HepG2 (cell line): ENCODE results near the gene ALDH3B2. TPM values are rescaled to one million over a fixed set of nuclear protein-coding genes. Genes with fewer than 3 reads are reported as not detected.

Source experiments
- ETS1 ChIP-seq: sonication (generic); formaldehyde crosslinking; IDR thresholded peaks from 2 replicates; pipeline ENCODE4 v1.4.0; 2020; ENCODE audit warnings: missing genetic modification reagents
- HNF1A ChIP-seq, 2 experiments: sonication (generic) in 1 of 2; formaldehyde crosslinking in 1 of 2; IDR thresholded peaks; 2 replicates each; pipeline versions ENCODE4 v1.4.0 to v1.6.1; 2016 to 2020; ENCODE audit warnings: borderline replicate concordance in 1 of 2, low read depth in 1 of 2, mild to moderate bottlenecking in 1 of 2, missing genetic modification reagents in 1 of 2
- ISL2 ChIP-seq: sonication (generic); formaldehyde crosslinking; IDR thresholded peaks from 2 replicates; pipeline ENCODE4 v1.5.0; 2020; ENCODE audit warnings: missing genetic modification reagents
- LCORL ChIP-seq, 2 experiments: fragments of 450-650 bp in 1 of 2; sonication (generic) in 1 of 2; formaldehyde crosslinking in 1 of 2; IDR thresholded peaks; 2 replicates each; pipeline versions ENCODE4 v1.5.0 to v1.6.1; 2017 to 2020; ENCODE audit warnings: antibody characterized with exemption in 1 of 2, missing genetic modification reagents in 1 of 2
- MEIS2 ChIP-seq: sonication (generic); formaldehyde crosslinking; IDR thresholded peaks from 2 replicates; pipeline ENCODE4 v1.9.0; 2021; ENCODE audit warnings: mild to moderate bottlenecking, missing genetic modification reagents
- MYC ChIP-seq: sonication (generic); formaldehyde crosslinking; IDR thresholded peaks from 2 replicates; pipeline ENCODE4 v1.9.0; 2021; ENCODE audit warnings: missing genetic modification reagents, borderline replicate concordance
- POGK ChIP-seq: sonication (generic); formaldehyde crosslinking; conservative IDR thresholded peaks from 2 replicates; pipeline ENCODE4 v1.8.0; 2022; ENCODE audit warnings: mild to moderate bottlenecking, moderate library complexity, missing genetic modification reagents
- THAP9 ChIP-seq: sonication (generic); formaldehyde crosslinking; IDR thresholded peaks from 2 replicates; pipeline ENCODE4; 2020; ENCODE audit warnings: missing genetic modification reagents, mild to moderate bottlenecking, borderline replicate concordance
- UBTF ChIP-seq: sonication (generic); formaldehyde crosslinking; IDR thresholded peaks from 2 replicates; pipeline ENCODE4 v1.4.0; 2020; ENCODE audit warnings: mild to moderate bottlenecking, missing genetic modification reagents
- ZNF124 ChIP-seq: sonication (generic); formaldehyde crosslinking; IDR thresholded peaks from 2 replicates; pipeline ENCODE4 v1.4.0; 2020; ENCODE audit warnings: missing genetic modification reagents
- ZNF414 ChIP-seq: sonication (generic); formaldehyde crosslinking; IDR thresholded peaks from 2 replicates; pipeline ENCODE4 v1.5.0; 2020; ENCODE audit warnings: missing genetic modification reagents
- ZNF543 ChIP-seq: sonication (generic); formaldehyde crosslinking; IDR thresholded peaks from 2 replicates; pipeline ENCODE4 v1.4.0; 2020; ENCODE audit warnings: mild to moderate bottlenecking, missing genetic modification reagents
- polyA plus RNA-seq, 8 experiments: library from polyadenylated mRNA; depleted of rRNA in 3 of 8; stranded (reverse) in 7 of 8; unstranded in 1 of 8; fragments of >200 nt; fragmentation: Illumina TruSeq in 4 of 8; extraction: Trizol in 4 of 8; gene quantifications; 2 replicates each; pipeline versions ENCODE4 v1.2.1 to v1.2.3, GENCODE V29; 2011 to 2016; ENCODE audit warnings: low read depth in 4 of 8, missing spikeins in 1 of 8, mixed read lengths in 1 of 8; ENCODE audit not compliant: insufficient read depth in 1 of 8
- total RNA-seq, 5 experiments: library from RNA; depleted of rRNA; stranded (reverse); fragments of >200 nt; fragmentation: Illumina TruSeq; extraction: Trizol; gene quantifications; 2 replicates each; pipeline ENCODE4 v1.2.3, GENCODE V29; 2016; ENCODE audit warnings: low read depth in 1 of 5

Gene ALDH3B2
- total and polyA plus RNA-seq, 2 of the 13 experiments (the other 11 are each of a cell fraction or from before 2014, with no cell fraction given): not detected

GRCh38 chr11:67632175-67632981 lies 42.0 kb downstream of the ALDH3B2 start (continued):
- TF ChIP-seq THAP9 (CRISPR knock-in tag): peak; percentile 48; the same call in 1 of the 2 replicates
- TF ChIP-seq UBTF: peak; percentile 62; the same call in 1 of the 2 replicates
- 0 out of 2 replicates have a peak, but pooled peaks have one; percentile 30 for TF ChIP-seq ZNF414 (CRISPR knock-in tag)
- no peak for TF ChIP-seq LCORL (IDR thresholded peaks at IDR 0.05)
- TF ChIP-seq LCORL (CRISPR knock-in tag; IDR thresholded peaks at IDR 0.05): peak; percentile 86; the same call in 1 of the 2 replicates
- 0 out of 2 replicates have a peak, but pooled peaks have one; percentile 48 for TF ChIP-seq ISL2 (CRISPR knock-in tag)
- no peak for TF ChIP-seq ETS1 (CRISPR knock-in tag)
- 0 out of 2 replicates have a peak, but pooled peaks have one; percentile 36 for TF ChIP-seq MEIS2 (CRISPR knock-in tag)
- TF ChIP-seq MYC: peak; percentile 13; the same call in 1 of the 2 replicates
- TF ChIP-seq POGK: peak; percentile 81; the same call in 1 of the 2 replicates
- no peak for TF ChIP-seq HNF1A (IDR thresholded peaks at IDR 0.05; ENCODE audit: low read depth)
- peak; percentile 17; the same call in 1 of the 2 replicates for TF ChIP-seq HNF1A (CRISPR knock-in tag; IDR thresholded peaks at IDR 0.05; ENCODE audit: borderline replicate concordance)
- TF ChIP-seq ZNF124: peak; percentile 69; the same call in 1 of the 2 replicates
- TF ChIP-seq ZNF543 (CRISPR knock-in tag): no peak
